ENCODE measurements around the gene DCP2.

DNA sequence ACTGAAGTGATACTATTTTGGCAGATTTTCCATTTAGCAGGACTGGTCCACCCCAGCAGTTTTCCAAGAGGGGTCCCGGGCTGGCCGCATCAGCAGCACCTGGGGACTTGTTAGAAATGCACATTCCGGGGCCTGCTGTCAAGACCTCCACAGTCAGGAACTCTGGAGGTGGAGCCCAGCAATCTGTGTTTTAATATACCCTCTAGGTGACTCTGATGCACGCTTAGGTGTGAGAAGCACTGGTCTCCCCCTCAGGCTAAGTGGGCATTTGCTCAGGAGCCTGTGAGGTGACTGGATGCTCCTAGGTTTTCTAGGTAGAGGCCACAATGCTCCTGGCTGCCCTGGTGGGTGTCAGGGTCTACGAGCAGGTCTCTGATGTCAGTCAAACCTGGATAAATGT is 81.7 kb downstream of the DCP2 start:
- TF ChIP-seq, protein P1, sequence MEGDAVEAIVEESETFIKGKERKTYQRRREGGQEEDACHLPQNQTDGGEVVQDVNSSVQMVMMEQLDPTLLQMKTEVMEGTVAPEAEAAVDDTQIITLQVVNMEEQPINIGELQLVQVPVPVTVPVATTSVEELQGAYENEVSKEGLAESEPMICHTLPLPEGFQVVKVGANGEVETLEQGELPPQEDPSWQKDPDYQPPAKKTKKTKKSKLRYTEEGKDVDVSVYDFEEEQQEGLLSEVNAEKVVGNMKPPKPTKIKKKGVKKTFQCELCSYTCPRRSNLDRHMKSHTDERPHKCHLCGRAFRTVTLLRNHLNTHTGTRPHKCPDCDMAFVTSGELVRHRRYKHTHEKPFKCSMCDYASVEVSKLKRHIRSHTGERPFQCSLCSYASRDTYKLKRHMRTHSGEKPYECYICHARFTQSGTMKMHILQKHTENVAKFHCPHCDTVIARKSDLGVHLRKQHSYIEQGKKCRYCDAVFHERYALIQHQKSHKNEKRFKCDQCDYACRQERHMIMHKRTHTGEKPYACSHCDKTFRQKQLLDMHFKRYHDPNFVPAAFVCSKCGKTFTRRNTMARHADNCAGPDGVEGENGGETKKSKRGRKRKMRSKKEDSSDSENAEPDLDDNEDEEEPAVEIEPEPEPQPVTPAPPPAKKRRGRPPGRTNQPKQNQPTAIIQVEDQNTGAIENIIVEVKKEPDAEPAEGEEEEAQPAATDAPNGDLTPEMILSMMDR (IDR thresholded peaks at IDR 0.05): no peak
- no peak for TF ChIP-seq ZFX (IDR thresholded peaks at IDR 0.05; ENCODE audit: borderline replicate concordance)

All from 22Rv1 (cell line).